Sigmoid colon (tissue), 7 donors: ENCODE measurements around the gene GNG13. TPM values are rescaled to one million over a fixed set of nuclear protein-coding genes. Genes with fewer than 3 reads are reported as not detected.

Experiments used
- DNase-seq: peaks from one replicate; pipeline ENCODE4 v3.0.0-alpha.2; 2019
- H3K27ac ChIP-seq, 4 donors: fragments of 200-600 bp; sonication (generic); one replicate each; pipeline ENCODE4 v1.5.1; 2016 to 2019; ENCODE audit warnings: mild to moderate bottlenecking in 1 of 4
- H3K27me3 ChIP-seq, 3 donors: fragments of 200-600 bp; sonication (generic); one replicate each; pipeline ENCODE4 v1.5.1; 2019; ENCODE audit warnings: mild to moderate bottlenecking in 1 of 3
- H3K36me3 ChIP-seq, 4 donors: fragments of 200-600 bp; sonication (generic); one replicate each; pipeline ENCODE4 v1.5.1; 2016 to 2019
- H3K4me1 ChIP-seq, 4 donors: fragments of 200-600 bp; sonication (generic); one replicate each; pipeline ENCODE4 v1.5.1; 2017 to 2019
- H3K4me3 ChIP-seq, 4 donors: fragments of 200-600 bp; sonication (generic); one replicate each; pipeline ENCODE4 v1.5.1; 2017 to 2019; ENCODE audit warnings: mild to moderate bottlenecking in 2 of 4, moderate library complexity in 1 of 4
- H3K9me3 ChIP-seq, 4 donors: fragments of 200-600 bp in 3 of 4; sonication (generic) in 3 of 4; one replicate each; pipeline versions ENCODE4 v1.5.1 to v1.6.1; 2013 to 2019
- CTCF ChIP-seq, 4 experiments: fragments of 450-650 bp in 3 of 4; fragments of 200-600 bp in 1 of 4; IDR thresholded peaks; one replicate each; pipeline ENCODE4 v1.5.1; 2016 to 2019; ENCODE audit warnings: antibody characterized with exemption in 4 of 4, mild to moderate bottlenecking in 3 of 4, moderate library complexity in 2 of 4
- EP300 ChIP-seq, 4 donors: sonication (generic); formaldehyde crosslinking; IDR thresholded peaks; one replicate each; pipeline ENCODE4 v1.6.1; 2017; ENCODE audit warnings: antibody characterized with exemption in 4 of 4
- POLR2A ChIP-seq, 2 donors: fragments of 450-650 bp; IDR thresholded peaks; one replicate each; pipeline ENCODE4 v1.6.1; 2016; ENCODE audit warnings: antibody characterized with exemption in 2 of 2, mild to moderate bottlenecking in 2 of 2, moderate library complexity in 2 of 2
- POLR2AphosphoS5 ChIP-seq, 4 donors: sonication (generic); formaldehyde crosslinking; IDR thresholded peaks; one replicate each; pipeline ENCODE4 v1.6.1; 2017; ENCODE audit warnings: antibody characterized with exemption in 4 of 4
- WGBS, 2 donors: extraction: QIAGEN DNeasy Blood & Tissue Kit; methylation state at CpG; one replicate each; pipeline ENCODE4 v1.1.7; 2013; 5-methylcytosine and 5-hydroxymethylcytosine counted together
- intact Hi-C: fragments of 100-400 bp; cut with DNase I; formaldehyde crosslinking; loops from one replicate; pipeline ENCODE4 v1.15.1; 2023
- polyA plus RNA-seq, 3 donors: library from polyadenylated mRNA; stranded (reverse); fragments of 200-250 nt; gene quantifications; one replicate each; pipeline ENCODE4 v1.2.3, GENCODE V29; 2013
- total RNA-seq, 4 donors: library from RNA; depleted of rRNA; stranded (reverse); fragments of >200 nt; gene quantifications; one replicate each; pipeline ENCODE4 v1.1.0, GENCODE V29; 2016
- donor health status: healthy with polysubstance abuse.
- donor health status: Bipolar disorder and iron deficiency.
- donor health status: healthy.

GNG13 gene
- total and polyA plus RNA-seq, 7 donors = 0.47 to 1.2 (median 0.92) TPM; not detected in 4

- H3K27me3 ChIP-seq = peaks cover 0 to 9% (median 0%) of the 10 kb centered on the region in 3 donors
- no peak overlapping the region for H3K27ac ChIP-seq
- DNase-seq = no peak
- H3K4me1 ChIP-seq = no peaks in the 10 kb centered on the region
- TF ChIP-seq EP300 (IDR thresholded peaks at IDR 0.05) (no peak), CTCF (IDR thresholded peaks at IDR 0.05) (no peak), POLR2A (IDR thresholded peaks at IDR 0.05) (no peak), POLR2AphosphoS5 (IDR thresholded peaks at IDR 0.05) (no peak)
- H3K36me3 ChIP-seq = no peaks in the 10 kb centered on the region
- H3K9me3 ChIP-seq = no peaks in the 10 kb centered on the region
- intact Hi-C loops = no loop called here
- 23 to 65% methylated on average over 20 of the region's 20 CpGs for WGBS, 2 donors
- no peak overlapping the region for H3K4me3 ChIP-seq
Measured at GRCh38 chr16:769184-769784, 31.2 kb downstream of the GNG13 start.

GRCh38 chr16:768428-768827, 32.1 kb downstream of the GNG13 start:
- no peaks in the 10 kb centered on the region for H3K36me3 ChIP-seq

GRCh38 chr16:767743-768235, 32.7 kb downstream of the GNG13 start:
- DNase-seq = no peak
- H3K27ac ChIP-seq = no peak overlapping the region
- H3K27me3 ChIP-seq = peaks cover 0 to 15% (median 0%) of the 10 kb centered on the region in 3 donors
- H3K4me1 ChIP-seq = no peaks in the 10 kb centered on the region
- intact Hi-C loops = no loop called here
- no peaks in the 10 kb centered on the region for H3K9me3 ChIP-seq
- no peak for TF ChIP-seq CTCF (IDR thresholded peaks at IDR 0.05)
- no peak for TF ChIP-seq POLR2AphosphoS5 (IDR thresholded peaks at IDR 0.05)
- TF ChIP-seq EP300 (IDR thresholded peaks at IDR 0.05) = no peak
- no peak for TF ChIP-seq POLR2A (IDR thresholded peaks at IDR 0.05)
- WGBS, 2 donors = 49 to 67% methylated on average over 20 to 27 of the region's 38 CpGs
- no peak overlapping the region for H3K4me3 ChIP-seq
- H3K36me3 ChIP-seq = no peaks in the 10 kb centered on the region

More at GRCh38 chr16:768428-768827, 32.1 kb downstream of the GNG13 start:
- Histone ChIP-seq H3K27me3 (peaks cover 0 to 9% (median 0%) of the 10 kb centered on the region in 3 donors), H3K4me1 (no peaks in the 10 kb centered on the region), H3K9me3 (no peaks in the 10 kb centered on the region), H3K27ac (no peak overlapping the region), H3K4me3 (no peak overlapping the region)
- WGBS, 2 donors = 22 to 73% methylated on average over 21 of the region's 21 CpGs
- DNase-seq = no peak
- intact Hi-C loops = no loop called here
- TF ChIP-seq POLR2AphosphoS5 (IDR thresholded peaks at IDR 0.05) = no peak
- no peak for TF ChIP-seq EP300 (IDR thresholded peaks at IDR 0.05)
- TF ChIP-seq CTCF (IDR thresholded peaks at IDR 0.05) = no peak

GRCh38 chr16:766820-767640, 33.5 kb downstream of the GNG13 start:
- Histone ChIP-seq H3K36me3 (no peaks in the 10 kb centered on the region), H3K27ac (no peak overlapping the region), H3K4me1 (no peaks in the 10 kb centered on the region), H3K9me3 (no peaks in the 10 kb centered on the region), H3K27me3 (peaks cover 0 to 23% (median 0%) of the 10 kb centered on the region in 3 donors), H3K4me3 (no peak overlapping the region)
- DNase-seq = no peak
- no peak for TF ChIP-seq POLR2A (IDR thresholded peaks at IDR 0.05)
- no peak for TF ChIP-seq CTCF (IDR thresholded peaks at IDR 0.05)
- intact Hi-C loops = no loop called here
- 62 to 67% methylated on average over 38 of the region's 48 CpGs for WGBS, 2 donors
